ENCODE measurements around the gene CTRB1.
"Not testable (repeated sequence)": the region's sequence is repeated elsewhere in the genome, so short reads cannot be mapped to it uniquely, and the experiment has no call there.

CTRB1 gene

GRCh38 chr16:75226550-75227360, 8.0 kb downstream of the CTRB1 start:
- no peak for DNase-seq

GRCh38 chr16:75227361-75228142, 8.8 kb downstream of the CTRB1 start:
- no peak for DNase-seq

GRCh38 chr16:75228143-75228976, 9.6 kb downstream of the CTRB1 start:
- no peak for DNase-seq

GRCh38 chr16:75229172-75230031, 10.6 kb downstream of the CTRB1 start:
- no peak for DNase-seq

- no peak for DNase-seq
Measured at GRCh38 chr16:75230471-75231110, 11.8 kb downstream of the CTRB1 start.

GRCh38 chr16:75231570-75231969, 12.8 kb downstream of the CTRB1 start:
- DNase-seq, result no peak

GRCh38 chr16:75233611-75233938, 14.8 kb downstream of the CTRB1 start:
- no peak for DNase-seq

GRCh38 chr16:75234856-75235696, 16.3 kb downstream of the CTRB1 start:
- no peak for DNase-seq

- DNase-seq, result no peak
Measured at GRCh38 chr16:75235721-75236193, 17.0 kb downstream of the CTRB1 start.

GRCh38 chr16:75236232-75236631, 17.4 kb downstream of the CTRB1 start:
- no peak for DNase-seq

GRCh38 chr16:75236736-75237397, 18.1 kb downstream of the CTRB1 start:
- no peak for DNase-seq

- DNase-seq, result no peak
Measured at GRCh38 chr16:75237398-75238131, 18.8 kb downstream of the CTRB1 start.

- peak; percentile 94 for DNase-seq
Measured at GRCh38 chr16:75238132-75238852, 19.5 kb downstream of the CTRB1 start.

GRCh38 chr16:75238853-75239541, 20.2 kb downstream of the CTRB1 start:
- DNase-seq, result peak; percentile 49

GRCh38 chr16:75239542-75240122, 20.8 kb downstream of the CTRB1 start:
- DNase-seq, result no peak

GRCh38 chr16:75240633-75241032, 21.8 kb downstream of the CTRB1 start:
- DNase-seq, result not testable (repeated sequence)

- DNase-seq, result no peak
Measured at GRCh38 chr16:75241412-75241811, 22.6 kb downstream of the CTRB1 start.

GRCh38 chr16:75241955-75242354, 23.2 kb downstream of the CTRB1 start:
- DNase-seq, result no peak

All from fibroblast of skin of right biceps (primary cell).